Stimulated activated CD4-positive, alpha-beta T cell treated with anti-CD3 and anti-CD28 coated beads, Interleukin-4, amount 100 ng/mL, for 24 hours (primary cell): ENCODE measurements around the gene AHCYL2.
"Not testable (repeated sequence)": the region's sequence is repeated elsewhere in the genome, so short reads cannot be mapped to it uniquely, and the experiment has no call there.

Source experiments
- DNase-seq: peaks from one replicate; pipeline ENCODE4 v3.0.0-alpha.2; 2020

AHCYL2 gene

GRCh38 chr7:129462420-129462819 is 237.6 kb downstream of the AHCYL2 start:
- DNase-seq = no peak

GRCh38 chr7:129464194-129464593 is 239.4 kb downstream of the AHCYL2 start:
- DNase-seq = no peak

- DNase-seq = no peak
Measured at GRCh38 chr7:129465080-129465479, 240.2 kb downstream of the AHCYL2 start.

- no peak for DNase-seq
Measured at GRCh38 chr7:129466796-129467195, 242.0 kb downstream of the AHCYL2 start.

- DNase-seq = no peak
Measured at GRCh38 chr7:129468087-129468486, 243.3 kb downstream of the AHCYL2 start.

GRCh38 chr7:129468547-129468946 is 243.7 kb downstream of the AHCYL2 start:
- no peak for DNase-seq

- DNase-seq = no peak
Measured at GRCh38 chr7:129469930-129470329, 245.1 kb downstream of the AHCYL2 start.

- no peak for DNase-seq
Measured at GRCh38 chr7:129470411-129470810, 245.6 kb downstream of the AHCYL2 start.

GRCh38 chr7:129471402-129471827 is 246.6 kb downstream of the AHCYL2 start:
- DNase-seq = peak; percentile 12

GRCh38 chr7:129475931-129476330 is 251.1 kb downstream of the AHCYL2 start:
- not testable (repeated sequence) for DNase-seq

GRCh38 chr7:129476398-129476797 is 251.6 kb downstream of the AHCYL2 start:
- DNase-seq = not testable (repeated sequence)
